Neutrophil (primary cell): Measurements from ENCODE around the gene MCTP1.

Source experiments
- H3K27ac ChIP-seq: fragments of 200-600 bp; sonication (generic); 2 replicates; pipeline ENCODE4 v1.5.1; 2016; ENCODE audit warnings: mild to moderate bottlenecking, moderate library complexity
- H3K27me3 ChIP-seq: fragments of 200-600 bp; sonication (generic); 2 replicates; pipeline ENCODE4 v1.6.0; 2016; ENCODE audit warnings: mild to moderate bottlenecking
- H3K36me3 ChIP-seq: fragments of 200-600 bp; sonication (generic); 2 replicates; pipeline ENCODE4 v1.5.1; 2017
- H3K4me1 ChIP-seq, 2 experiments: fragments of 200-600 bp in 1 of 2; sonication (generic) in 1 of 2; 1 replicate in 1 of 2; 2 replicates in 1 of 2; pipeline versions ENCODE4 v1.5.1 to v1.6.1; 2013 to 2016; ENCODE audit warnings: low read depth in 1 of 2, low read length in 1 of 2, mild to moderate bottlenecking in 1 of 2, moderate library complexity in 1 of 2; ENCODE audit not compliant: control insufficient read depth in 1 of 2, insufficient read depth in 1 of 2
- H3K4me3 ChIP-seq, 2 experiments: fragments of 200-600 bp in 1 of 2; sonication (generic) in 1 of 2; 1 replicate in 1 of 2; 2 replicates in 1 of 2; pipeline ENCODE4 v1.5.1; 2013 to 2016; ENCODE audit warnings: low read depth in 1 of 2, low read length in 1 of 2, mild to moderate bottlenecking in 1 of 2, moderate library complexity in 1 of 2
- H3K9me3 ChIP-seq: fragments of 200-600 bp; sonication (generic); 2 replicates; pipeline ENCODE4 v1.5.1; 2016
- TF ChIP-seq, protein P1 (sequence below): fragments of 200-600 bp; sonication (generic); IDR thresholded peaks from 2 replicates; pipeline ENCODE4 v1.5.1; 2016; ENCODE audit warnings: antibody characterized with exemption

The MCTP1 gene

GRCh38 chr5:94793113-94793815, 491.6 kb downstream of the MCTP1 start:
- H3K27ac ChIP-seq: no peak overlapping the region
- peaks cover 20% of the 10 kb centered on the region for H3K36me3 ChIP-seq
- peaks cover 0 to 3% of the 10 kb centered on the region in 2 experiments for H3K4me1 ChIP-seq
- no peaks in the 10 kb centered on the region for H3K9me3 ChIP-seq
- no peaks in the 10 kb centered on the region for H3K27me3 ChIP-seq
- TF ChIP-seq, protein P1, sequence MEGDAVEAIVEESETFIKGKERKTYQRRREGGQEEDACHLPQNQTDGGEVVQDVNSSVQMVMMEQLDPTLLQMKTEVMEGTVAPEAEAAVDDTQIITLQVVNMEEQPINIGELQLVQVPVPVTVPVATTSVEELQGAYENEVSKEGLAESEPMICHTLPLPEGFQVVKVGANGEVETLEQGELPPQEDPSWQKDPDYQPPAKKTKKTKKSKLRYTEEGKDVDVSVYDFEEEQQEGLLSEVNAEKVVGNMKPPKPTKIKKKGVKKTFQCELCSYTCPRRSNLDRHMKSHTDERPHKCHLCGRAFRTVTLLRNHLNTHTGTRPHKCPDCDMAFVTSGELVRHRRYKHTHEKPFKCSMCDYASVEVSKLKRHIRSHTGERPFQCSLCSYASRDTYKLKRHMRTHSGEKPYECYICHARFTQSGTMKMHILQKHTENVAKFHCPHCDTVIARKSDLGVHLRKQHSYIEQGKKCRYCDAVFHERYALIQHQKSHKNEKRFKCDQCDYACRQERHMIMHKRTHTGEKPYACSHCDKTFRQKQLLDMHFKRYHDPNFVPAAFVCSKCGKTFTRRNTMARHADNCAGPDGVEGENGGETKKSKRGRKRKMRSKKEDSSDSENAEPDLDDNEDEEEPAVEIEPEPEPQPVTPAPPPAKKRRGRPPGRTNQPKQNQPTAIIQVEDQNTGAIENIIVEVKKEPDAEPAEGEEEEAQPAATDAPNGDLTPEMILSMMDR: no peak
- H3K4me3 ChIP-seq: no peak overlapping the region

DNA sequence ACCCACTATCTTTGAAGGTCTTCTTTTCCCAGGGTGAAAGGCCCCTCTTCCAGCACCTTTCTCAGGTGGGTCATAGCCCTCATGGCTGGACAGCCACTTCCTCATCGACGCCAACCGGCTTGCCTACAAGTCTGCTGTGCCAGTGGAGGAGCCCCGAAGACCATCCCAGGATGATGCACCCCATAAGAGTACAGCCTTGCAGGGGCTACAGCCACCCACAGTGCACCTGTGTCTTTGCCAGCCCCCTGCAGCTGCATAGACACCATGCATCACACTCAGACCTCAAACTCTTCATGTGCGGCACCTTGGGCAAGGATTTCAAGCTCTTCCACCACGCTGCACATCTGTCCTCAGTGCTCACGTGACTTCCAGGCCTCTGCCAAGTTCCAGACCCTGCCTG, 493.1 kb downstream of the MCTP1 start:
- Histone ChIP-seq H3K9me3 (no peaks in the 10 kb centered on the region), H3K4me3 (no peak overlapping the region), H3K36me3 (peaks cover 16% of the 10 kb centered on the region), H3K4me1 (peaks cover 0 to 3% of the 10 kb centered on the region in 2 experiments), H3K27me3 (no peaks in the 10 kb centered on the region), H3K27ac (no peak overlapping the region)
- TF ChIP-seq, protein P1: no peak

DNA sequence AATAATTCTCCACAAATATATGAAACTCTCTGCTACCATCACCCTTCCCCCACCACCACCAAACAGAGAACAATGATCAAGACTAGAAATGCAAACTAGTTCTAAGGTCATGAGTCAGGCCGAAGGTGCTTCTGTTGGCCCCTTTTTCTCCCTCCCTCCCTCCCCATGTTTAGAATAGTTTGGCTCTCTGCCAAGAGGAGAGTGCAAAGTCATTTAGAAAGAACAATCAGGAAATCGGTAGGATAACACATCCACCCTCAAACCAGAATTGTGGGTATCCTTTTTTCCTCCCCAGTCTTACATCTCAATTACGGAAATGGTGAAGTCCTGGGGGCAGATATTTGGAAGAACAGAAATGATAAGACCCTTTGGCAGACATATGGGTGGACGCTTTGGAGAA, 496.4 kb downstream of the MCTP1 start:
- Histone ChIP-seq H3K36me3 (peaks cover 16% of the 10 kb centered on the region), H3K4me1 (no peaks in the 10 kb centered on the region), H3K9me3 (no peaks in the 10 kb centered on the region), H3K4me3 (no peak overlapping the region), H3K27me3 (no peaks in the 10 kb centered on the region), H3K27ac (no peak overlapping the region)
- TF ChIP-seq, protein P1: no peak

GRCh38 chr5:94784536-94785505, 500.1 kb downstream of the MCTP1 start:
- Histone ChIP-seq H3K4me3 (no peak overlapping the region), H3K36me3 (peaks cover 8% of the 10 kb centered on the region), H3K27me3 (no peaks in the 10 kb centered on the region), H3K27ac (no peak overlapping the region), H3K9me3 (no peaks in the 10 kb centered on the region), H3K4me1 (no peaks in the 10 kb centered on the region)
- TF ChIP-seq, protein P1: no peak

GRCh38 chr5:94782383-94782782, 502.5 kb downstream of the MCTP1 start:
- Histone ChIP-seq H3K4me1 (no peaks in the 10 kb centered on the region), H3K4me3 (no peak overlapping the region), H3K27ac (no peak overlapping the region), H3K36me3 (peaks cover 21% of the 10 kb centered on the region), H3K27me3 (no peaks in the 10 kb centered on the region), H3K9me3 (no peaks in the 10 kb centered on the region)
- TF ChIP-seq, protein P1: no peak
